ENCODE measurements around the gene RTN3.
A peak's percentile ranks its signal among the peaks of the same experiment; 100 is the strongest.

Gene RTN3

GRCh38 chr11:63652671-63653070 is 28.6 kb upstream of the RTN3 start:
- H3K4me3 ChIP-seq (ENCODE audit: low read length), result no peak overlapping the region
- no peak for DNase-seq (ENCODE audit: low read depth)

GRCh38 chr11:63660972-63661371 is 20.3 kb upstream of the RTN3 start:
- no peak for TF ChIP-seq CTCF (IDR thresholded peaks at IDR 0.05; ENCODE audit: insufficient read depth, low read depth, low read length, missing control alignments)
- H3K4me3 ChIP-seq (ENCODE audit: low read length), result no peak overlapping the region
- no peak for DNase-seq (ENCODE audit: low read depth)

More at GRCh38 chr11:63652671-63653070, 28.6 kb upstream of the RTN3 start:
- TF ChIP-seq CTCF (IDR thresholded peaks at IDR 0.05; ENCODE audit: insufficient read depth, low read depth, low read length, missing control alignments), result no peak

GRCh38 chr11:63663809-63664208 is 17.5 kb upstream of the RTN3 start:
- TF ChIP-seq CTCF (IDR thresholded peaks at IDR 0.05; ENCODE audit: insufficient read depth, low read depth, low read length, missing control alignments), result no peak
- DNase-seq (ENCODE audit: low read depth), result peak; percentile 81
- no peak overlapping the region for H3K4me3 ChIP-seq (ENCODE audit: low read length)

GRCh38 chr11:63666874-63667273 is 14.4 kb upstream of the RTN3 start:
- TF ChIP-seq CTCF (IDR thresholded peaks at IDR 0.05; ENCODE audit: insufficient read depth, low read depth, low read length, missing control alignments), result no peak
- H3K4me3 ChIP-seq (ENCODE audit: low read length), result no peak overlapping the region
- DNase-seq (ENCODE audit: low read depth), result peak; percentile 73

- no peak for TF ChIP-seq CTCF (IDR thresholded peaks at IDR 0.05; ENCODE audit: insufficient read depth, low read depth, low read length, missing control alignments)
- no peak overlapping the region for H3K4me3 ChIP-seq (ENCODE audit: low read length)
- DNase-seq (ENCODE audit: low read depth), result peak; percentile 91
These were observed 13.1 kb upstream of the RTN3 start for GRCh38 chr11:63667995-63668795.

- no peak for TF ChIP-seq CTCF (IDR thresholded peaks at IDR 0.05; ENCODE audit: insufficient read depth, low read depth, low read length, missing control alignments)
These were observed 11.2 kb upstream of the RTN3 start for GRCh38 chr11:63670096-63670432.

More at GRCh38 chr11:63670096-63670432, 11.2 kb upstream of the RTN3 start:
- peak overlapping the region; percentile 84 for H3K4me3 ChIP-seq (ENCODE audit: low read length)
- peak; percentile 16 for DNase-seq (ENCODE audit: low read depth)

All from epithelial cell of esophagus (primary cell).